HG03097 (cell line): Measurements from ENCODE around the gene LARP7.
"Not testable (repeated sequence)": the region's sequence is repeated elsewhere in the genome, so short reads cannot be mapped to it uniquely, and the experiment has no call there.

Experiments
- ATAC-seq: cut with Tn5 transposase; IDR thresholded peaks from one replicate; pipeline ENCODE4 v1.9.1; 2021; ENCODE audit not compliant: unreplicated experiment, low FRiP score

The LARP7 gene

DNA sequence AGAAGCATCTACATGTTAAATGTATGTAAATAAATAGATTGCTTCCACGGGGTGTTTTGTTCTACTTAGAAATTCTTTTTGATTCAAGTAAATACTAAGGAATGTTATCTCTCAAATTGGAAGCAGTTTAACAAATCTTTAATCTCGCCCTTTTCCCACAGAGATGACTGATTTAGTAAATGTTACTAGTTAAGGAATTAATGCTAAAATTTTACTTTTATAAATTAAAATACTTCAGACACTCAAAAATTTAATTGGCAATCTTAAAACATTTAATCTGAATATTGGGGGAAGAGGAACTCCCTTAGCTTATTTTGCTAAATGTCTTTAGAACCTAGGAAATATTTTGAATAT, 12.1 kb downstream of the LARP7 start:
- ATAC-seq, result no peak

DNA sequence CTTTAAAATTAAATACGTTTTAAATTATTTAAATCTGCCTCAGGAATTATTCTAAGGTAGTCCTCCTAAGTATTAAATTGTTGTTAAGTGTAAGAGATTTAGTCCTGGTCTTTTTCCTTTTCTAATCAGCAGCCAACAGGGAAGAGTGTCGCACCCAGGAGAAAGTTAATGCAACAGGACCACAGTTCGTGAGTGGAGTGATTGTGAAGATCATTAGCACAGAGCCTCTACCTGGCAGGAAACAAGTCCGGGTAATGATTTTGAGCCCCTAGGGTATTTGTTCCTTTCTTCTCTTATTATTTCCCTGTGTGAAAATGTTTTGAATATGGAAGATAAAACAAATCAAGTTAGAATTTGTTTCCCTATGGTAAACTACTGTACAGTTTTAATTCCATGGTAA, 13.4 kb downstream of the LARP7 start:
- ATAC-seq, result no peak

DNA sequence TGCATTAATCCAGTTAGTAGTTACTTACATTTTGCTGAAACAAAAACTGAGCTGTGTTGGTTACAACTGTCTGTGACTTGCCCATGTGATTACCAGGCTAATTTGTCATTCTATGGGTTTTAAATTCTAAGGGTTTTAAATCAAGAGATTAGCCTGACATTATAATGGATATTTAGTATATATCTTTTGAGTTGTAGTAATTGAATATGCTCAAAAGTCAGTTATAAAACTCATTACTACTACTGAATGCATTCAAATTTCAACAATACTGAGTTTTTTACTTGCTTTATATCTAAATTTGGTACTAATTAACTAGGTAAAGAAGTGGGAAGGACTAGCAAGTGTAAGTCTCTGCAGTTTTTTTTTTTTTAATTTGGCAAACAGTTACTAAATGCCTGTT, 14.7 kb downstream of the LARP7 start:
- no peak for ATAC-seq

DNA sequence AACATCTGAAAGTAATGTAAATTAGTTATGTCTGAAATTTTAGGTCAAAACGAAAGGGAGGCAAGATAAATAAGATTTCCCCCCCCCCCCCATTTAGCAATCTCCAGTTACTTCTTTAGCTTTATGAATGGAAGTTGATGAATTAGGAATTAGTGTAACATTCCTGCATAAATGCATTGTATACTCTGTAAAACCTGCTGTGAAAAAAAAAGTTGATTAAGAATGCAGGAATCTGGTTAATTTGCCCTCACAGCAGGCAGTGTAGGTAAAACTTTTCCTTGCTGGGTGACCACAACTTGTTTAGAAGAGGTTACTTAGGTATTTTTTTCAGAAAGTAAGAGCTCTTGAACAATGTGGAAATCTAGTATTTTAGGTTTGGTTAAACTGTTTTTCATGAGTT, 15.3 kb downstream of the LARP7 start:
- no peak for ATAC-seq

DNA sequence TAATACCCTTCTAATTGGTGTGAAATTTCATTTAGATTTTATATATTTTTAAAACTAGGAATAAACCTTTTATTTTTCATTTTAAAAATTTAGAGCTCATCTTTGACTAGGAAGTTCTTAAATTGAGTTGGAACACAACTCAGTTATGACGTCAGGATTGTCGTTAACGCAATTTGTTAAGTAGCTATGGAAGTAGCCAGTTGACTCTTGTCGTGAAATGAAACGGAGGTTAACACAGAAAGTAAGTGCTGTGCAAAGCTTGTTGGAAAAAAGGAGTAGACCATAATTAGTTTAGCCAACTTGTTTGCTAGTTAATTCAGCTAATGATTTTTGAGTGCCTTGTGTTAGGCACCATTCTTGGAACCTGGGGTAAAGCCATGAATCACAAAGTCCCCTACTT, 18.3 kb downstream of the LARP7 start:
- no peak for ATAC-seq

DNA sequence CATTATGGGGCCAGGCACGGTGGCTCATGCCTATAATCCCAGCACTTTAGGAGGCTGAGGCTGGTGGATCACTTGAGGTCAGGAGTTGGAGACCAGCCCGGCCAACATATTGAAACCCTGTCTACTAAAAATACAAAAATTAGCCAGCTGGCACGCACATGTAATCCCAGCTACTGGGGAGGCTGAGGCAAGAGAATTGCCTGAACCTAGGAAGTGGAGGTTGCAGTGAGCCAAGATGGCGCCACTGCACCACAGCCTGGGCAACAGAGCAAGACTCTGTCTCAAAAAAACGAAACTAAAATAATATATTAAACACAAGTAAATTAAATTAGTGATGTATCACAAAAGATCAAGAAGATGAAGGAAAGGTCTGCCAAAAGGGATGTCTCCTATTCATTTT, 19.2 kb downstream of the LARP7 start:
- not testable (repeated sequence) for ATAC-seq

DNA sequence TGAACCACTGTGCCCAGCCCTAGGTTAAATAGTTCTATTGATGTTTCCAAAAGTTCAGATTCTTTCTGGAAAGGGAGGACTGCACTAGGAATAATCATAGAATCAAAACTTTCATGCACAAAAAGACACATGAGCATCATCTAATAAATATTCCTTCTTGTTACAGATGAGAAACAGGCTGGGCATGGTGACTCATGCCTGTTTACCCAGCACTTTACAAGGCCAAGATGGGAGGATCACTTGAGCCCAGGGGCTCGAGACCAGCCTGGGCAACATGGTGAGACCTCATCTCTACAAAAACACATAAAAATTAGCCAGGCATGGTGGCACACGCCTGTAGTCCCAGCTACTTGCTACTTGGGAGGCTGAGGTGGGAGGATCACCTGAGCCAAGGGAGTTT, 27.7 kb downstream of the LARP7 start:
- ATAC-seq, result no peak

DNA sequence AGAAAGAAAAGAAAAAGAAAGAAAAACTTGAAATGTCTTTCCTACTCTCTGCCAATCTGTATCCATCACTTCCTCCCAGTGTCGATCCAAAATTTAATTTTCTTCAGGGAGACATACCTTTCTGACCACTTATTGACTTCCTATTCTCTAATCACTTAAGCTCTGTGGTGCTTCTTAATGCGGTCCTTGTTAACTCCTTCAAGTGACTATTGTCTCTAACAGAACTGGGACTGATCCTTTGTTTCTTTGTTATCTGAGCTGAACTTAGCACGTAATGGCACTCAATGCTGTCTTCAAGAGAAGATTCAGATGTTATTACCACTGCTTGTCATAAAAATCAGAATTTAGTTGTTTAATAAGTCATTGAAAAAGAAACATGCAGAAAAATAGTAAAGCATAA, 31.2 kb downstream of the LARP7 start:
- ATAC-seq, result no peak

DNA sequence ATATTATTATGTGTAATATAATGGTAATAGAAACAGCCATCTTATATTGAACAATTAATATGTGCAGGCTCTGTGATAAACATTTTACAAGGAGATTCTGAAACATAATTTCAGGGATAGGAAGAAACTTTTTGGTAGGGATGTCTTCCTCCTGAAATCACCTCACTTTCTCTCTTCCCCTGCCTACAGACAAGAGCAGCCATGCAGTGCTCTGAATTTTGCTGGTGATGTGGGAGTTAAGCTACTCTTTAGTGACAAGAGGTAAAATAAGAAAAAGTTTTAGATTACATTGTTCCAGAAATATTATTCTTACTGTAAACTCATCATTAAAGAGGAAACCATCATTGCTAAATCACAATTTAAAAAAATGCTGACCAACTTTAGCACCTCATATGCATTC, 36.1 kb downstream of the LARP7 start:
- ATAC-seq, result no peak

DNA sequence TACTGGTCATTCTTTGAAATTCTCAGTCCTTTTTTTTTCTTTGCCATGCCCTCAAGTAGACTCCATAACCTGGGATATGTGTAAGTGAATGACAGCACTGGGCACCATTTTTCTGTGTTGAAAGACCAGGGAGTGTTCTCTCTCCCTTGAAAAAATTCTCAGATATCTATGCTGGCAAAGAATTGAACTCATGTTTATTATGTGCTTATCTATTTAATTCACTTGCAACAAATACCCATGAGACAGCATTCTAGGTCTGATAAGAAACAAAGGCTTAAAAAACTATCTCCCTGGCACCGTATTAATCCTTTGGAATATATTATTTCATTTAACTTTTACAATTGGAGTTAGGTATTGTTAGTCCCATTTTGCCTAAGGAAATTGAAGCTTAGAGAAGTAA, 36.7 kb downstream of the LARP7 start:
- ATAC-seq, result no peak

DNA sequence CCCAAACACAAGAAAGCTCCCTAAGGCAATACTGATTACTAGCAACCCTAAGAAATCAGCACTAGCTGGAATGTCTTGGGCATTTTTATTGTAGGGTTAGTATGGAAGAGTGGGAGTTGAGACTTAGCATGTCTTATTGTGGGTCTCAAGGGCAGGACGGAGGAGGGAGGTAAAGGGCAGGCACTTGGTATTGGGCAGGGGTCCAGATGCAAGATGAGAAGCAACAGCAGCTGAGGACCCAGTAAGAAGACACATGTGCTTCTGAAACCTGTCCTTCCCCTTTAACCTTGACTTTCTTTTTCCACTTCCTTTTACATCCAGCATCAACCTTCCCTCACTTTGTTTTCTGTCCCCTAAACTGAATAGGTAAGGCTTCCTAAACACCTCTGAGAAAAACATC, 37.4 kb downstream of the LARP7 start:
- ATAC-seq, result no peak

DNA sequence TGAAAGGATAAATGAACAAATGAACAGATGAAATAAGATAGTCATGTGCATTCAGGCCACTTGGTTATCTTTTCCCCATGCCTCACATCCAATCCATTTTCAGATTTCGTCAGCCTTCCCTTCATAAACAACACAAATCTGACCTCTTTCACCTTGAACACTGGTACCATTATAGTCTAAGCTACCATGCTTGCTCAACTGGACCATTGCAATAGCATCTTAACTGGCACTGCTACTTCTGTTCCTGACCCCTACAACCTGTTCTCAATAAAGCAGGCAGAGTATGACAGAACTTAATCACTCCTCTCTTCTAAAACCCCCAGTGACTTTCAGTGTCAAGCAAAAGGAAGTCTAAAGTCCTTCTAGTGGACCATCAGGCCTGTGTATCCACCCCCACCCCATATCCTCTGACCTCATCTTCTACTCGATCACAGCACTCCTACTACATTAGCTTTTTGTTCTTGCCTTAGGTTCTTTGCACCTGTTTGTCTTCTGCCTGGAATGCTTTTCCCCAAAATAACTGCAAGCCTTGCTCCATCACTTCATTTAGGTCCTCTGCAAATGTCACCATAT, 40.7 kb downstream of the LARP7 start:
- no peak for ATAC-seq

DNA sequence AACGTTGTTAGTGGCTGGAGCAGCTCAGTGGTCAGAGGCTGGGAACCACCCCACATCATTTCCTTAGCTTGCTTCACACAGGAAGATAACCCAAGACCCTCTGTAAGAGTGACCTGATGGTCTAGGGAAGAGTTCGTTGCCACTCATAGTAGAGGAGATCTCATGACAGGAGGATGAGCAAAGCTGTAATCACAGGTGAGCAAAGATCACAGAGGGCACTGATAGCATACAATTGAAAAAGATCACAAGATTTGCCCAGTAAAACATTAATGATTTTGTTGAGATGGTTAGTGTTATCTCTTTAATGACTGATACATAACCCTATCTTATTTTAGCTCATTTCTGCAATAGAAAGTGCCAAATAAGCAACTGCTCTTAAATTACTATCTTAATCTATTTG, 44.1 kb downstream of the LARP7 start:
- ATAC-seq, result no peak

DNA sequence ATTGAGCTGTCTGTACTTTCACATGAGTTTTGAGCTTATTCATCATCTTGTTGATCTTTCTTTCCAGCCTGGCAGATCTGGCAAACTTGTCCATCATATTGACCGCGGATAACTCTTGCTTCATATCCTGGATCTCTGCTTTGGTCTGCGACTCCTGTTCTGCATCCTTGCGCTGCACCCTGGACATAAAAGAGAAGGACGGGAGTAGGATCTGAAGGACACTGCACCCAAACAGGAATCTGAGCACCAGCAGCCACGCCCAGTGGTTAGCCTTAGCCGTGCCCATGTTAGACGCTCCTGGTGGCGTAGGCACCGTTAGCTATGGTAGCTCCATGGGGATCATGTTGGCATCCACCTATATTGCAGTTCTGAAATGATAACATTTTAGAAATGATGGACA, 56.6 kb downstream of the LARP7 start:
- no peak for ATAC-seq

DNA sequence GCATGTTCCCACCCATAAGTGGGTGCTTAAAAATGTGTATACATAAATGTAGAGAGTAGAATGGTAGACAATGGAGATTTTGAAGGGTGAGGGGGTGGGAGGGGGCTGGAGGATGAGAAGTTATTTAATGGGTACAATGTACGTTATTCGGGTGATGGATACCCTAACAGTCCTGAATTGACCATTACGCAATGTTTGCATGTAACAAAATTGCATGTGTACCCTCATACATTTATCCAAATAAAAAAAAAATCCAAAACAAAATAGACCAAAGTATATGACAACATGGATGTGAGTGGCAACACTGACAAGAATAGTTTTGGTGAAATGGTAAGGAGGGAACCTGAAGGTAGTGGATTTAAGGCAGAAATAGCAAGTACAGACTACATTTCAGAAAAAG, 63.7 kb downstream of the LARP7 start:
- no peak for ATAC-seq

DNA sequence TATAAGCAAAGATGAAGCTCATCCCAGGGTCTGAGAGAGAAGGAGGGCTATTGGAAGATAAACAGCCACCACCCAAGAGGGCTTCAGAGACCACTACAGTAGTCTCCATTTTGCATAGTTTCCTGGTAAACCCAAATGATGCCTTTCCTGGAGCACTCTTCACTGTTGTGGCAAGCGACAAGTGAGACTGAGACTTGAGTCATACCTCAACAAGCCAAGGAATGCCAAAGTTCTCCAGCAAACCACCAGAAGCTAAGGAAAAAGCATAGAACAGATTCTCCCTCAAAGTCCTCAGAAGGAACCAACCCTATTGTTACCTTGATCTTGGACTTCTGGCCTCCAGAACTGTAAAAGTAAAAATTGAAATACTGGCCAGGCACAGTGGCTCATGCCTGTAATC, 65.9 kb downstream of the LARP7 start:
- ATAC-seq, result no peak

DNA sequence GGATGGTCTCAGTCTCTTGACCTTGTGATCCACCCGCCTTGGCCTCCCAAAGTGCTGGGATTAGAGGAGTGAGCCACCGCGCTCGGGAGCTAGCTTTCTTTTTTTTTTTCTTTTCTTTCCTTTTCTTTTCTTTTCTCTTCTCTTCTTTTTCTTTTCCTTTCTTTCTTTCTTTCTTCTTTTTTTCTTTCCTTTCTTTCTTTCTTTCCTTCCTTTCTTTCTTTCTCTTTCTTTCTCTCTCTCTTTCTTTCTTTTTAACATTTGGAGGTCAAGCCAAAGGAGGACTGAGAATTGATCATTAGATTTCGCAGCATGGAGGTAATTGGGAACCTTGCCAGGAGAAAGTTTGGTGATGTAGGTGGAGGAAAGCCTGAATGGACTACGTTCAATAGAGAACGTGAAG, 67.4 kb downstream of the LARP7 start:
- no peak for ATAC-seq

DNA sequence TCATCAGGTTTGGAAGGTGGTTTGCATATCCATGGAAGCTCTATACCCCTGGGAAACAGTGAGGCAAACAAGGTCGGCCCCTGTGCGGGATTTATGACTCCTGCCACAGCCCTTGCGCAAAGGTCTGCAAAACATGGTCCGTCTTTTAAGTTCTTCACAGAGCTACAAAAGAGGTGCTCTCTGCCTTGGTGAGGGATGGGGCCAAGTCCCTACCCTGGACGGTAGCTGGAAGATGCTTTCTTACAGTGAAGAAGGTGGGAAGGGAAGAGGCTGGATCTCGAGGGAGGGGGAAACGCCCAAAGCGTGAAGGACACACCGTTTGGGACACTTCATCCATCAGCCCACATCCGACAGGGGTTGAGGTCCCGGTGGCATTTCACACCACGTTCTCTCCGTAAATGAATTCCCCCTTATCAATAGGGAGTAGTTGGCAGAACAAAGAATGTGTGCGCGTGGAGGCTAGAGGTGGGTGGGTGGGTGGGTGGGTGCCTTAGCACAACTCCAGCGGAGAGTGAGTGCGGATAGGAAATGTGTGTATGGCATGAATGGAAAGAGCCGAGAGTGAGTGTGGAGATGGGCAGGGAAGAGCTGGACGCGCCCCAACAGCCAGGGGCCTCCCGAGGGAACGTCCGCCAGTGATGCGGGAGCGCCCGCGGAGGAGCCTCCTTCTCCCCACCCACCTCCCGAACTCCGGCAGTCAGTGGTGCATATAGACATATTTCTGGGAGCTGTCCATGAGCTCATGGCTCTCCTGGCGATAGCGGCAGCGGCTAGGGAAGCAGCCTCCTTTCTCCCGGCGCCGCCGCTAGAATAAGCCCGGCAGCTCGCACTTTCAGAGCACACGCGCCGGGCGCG, 68.3 kb downstream of the LARP7 start:
- no peak for ATAC-seq

DNA sequence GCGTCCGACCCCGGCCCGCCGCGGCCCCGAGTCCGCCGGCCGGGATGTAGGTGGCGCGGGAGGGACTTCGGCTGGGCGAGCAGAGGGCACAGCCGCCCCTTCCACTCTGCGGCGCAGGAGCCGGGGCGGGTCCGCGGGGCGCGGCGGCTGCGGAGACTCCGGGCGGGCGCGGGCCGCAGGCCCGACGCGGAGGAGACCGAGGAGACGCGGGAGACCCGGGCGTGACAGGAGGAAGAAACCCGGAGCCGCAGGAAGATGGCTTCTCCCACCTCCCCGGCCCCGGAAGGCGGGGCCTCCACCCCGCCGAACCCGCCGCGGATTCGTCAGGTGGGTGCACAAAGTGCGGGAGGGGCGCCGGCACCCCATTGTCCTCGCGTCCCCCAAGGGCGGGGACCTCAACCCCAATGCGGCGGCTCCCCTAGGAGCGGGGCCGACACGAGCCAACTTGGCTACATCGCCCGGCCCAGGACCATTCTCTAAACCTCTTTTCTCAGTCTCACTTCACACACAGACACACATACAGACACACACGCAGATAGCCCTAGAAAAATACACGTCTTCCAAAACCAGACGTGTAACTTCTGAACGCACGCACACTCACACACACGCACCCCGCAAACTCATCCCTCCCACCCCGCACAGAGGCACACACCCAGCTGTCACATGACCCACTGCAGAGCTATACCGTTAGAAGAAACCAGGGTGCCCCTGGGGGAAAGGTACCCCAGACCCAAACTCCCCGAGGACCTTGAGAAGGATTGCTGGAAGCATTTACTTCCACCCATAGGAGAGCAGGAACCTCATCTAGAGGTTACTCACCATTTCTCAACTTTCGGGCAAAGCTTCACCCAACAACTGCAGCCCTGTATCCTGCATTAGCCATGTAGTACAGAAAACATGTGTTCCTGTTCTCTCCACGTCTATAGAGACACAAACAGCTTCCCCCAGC, 69.2 kb downstream of the LARP7 start:
- ATAC-seq, result not testable (repeated sequence)

DNA sequence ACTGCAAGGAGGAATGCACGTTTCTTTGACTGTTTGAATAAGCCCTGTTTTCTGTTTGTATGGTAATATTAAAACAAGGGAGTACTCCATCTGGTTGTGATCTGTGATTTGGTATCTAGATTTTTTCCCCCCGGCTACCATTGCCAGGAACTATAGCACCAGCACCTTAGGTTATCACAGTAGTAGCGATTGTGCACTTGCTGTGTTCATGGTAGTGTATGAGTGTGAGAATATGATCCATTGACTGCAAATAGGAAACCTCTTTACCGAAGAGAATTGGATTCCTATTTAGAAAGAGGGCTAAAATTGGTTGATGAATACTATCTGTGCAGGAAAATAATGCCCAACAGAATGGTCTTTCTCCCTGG, 69.9 kb downstream of the LARP7 start:
- no peak for ATAC-seq
